Left lung (tissue), 10 donors: Measurements from ENCODE around the gene PLAGL2. TPM values are rescaled to one million over a fixed set of nuclear protein-coding genes. Genes with fewer than 3 reads are reported as not detected.

ENCODE experiments used
- ATAC-seq: fragments of 200-7000 bp; cut with Tn5 transposase; one replicate; pipeline ENCODE4 v1.9.1; 2020; ENCODE audit warnings: moderate library complexity
- DNase-seq, 4 donors: peaks; one replicate each; pipeline ENCODE4 v3.0.0-alpha.2; 2013 to 2020
- H3K27ac ChIP-seq, 2 donors: fragments of 200-600 bp; sonication (generic) in 1 of 2; one replicate each; pipeline versions ENCODE4 v1.5.0 to v1.8.0; 2020 to 2021
- H3K27me3 ChIP-seq, 2 donors: fragments of 200-600 bp; sonication (generic) in 1 of 2; one replicate each; pipeline versions ENCODE4 v1.5.0 to v1.8.0; 2020 to 2021
- H3K36me3 ChIP-seq, 2 donors: fragments of 200-600 bp; sonication (generic) in 1 of 2; one replicate each; pipeline versions ENCODE4 v1.5.0 to v1.8.0; 2020 to 2021
- H3K4me1 ChIP-seq, 2 donors: fragments of 200-600 bp; one replicate each; pipeline ENCODE4 v1.8.0; 2021
- H3K4me3 ChIP-seq, 2 donors: fragments of 200-600 bp; sonication (generic) in 1 of 2; one replicate each; pipeline versions ENCODE4 v1.5.0 to v1.8.0; 2020 to 2021; ENCODE audit warnings: mild to moderate bottlenecking in 1 of 2
- H3K9me3 ChIP-seq, 2 donors: fragments of 200-600 bp; sonication (generic) in 1 of 2; one replicate each; pipeline versions ENCODE4 v1.5.0 to v1.8.0; 2020 to 2021
- CTCF ChIP-seq, 2 donors: fragments of 200-600 bp; sonication (generic) in 1 of 2; IDR thresholded peaks; one replicate each; pipeline versions ENCODE4 v1.5.0 to v1.8.0; 2021; ENCODE audit warnings: antibody characterized with exemption in 2 of 2
- intact Hi-C, 2 donors: fragments of 100-400 bp; cut with DNase I; formaldehyde crosslinking; loops; one replicate each; pipeline versions ENCODE4 v1.11.2 to v1.14.2; 2022
- polyA plus RNA-seq, 6 donors: library from polyadenylated mRNA; unstranded; fragments of 120-200 nt; gene quantifications; one replicate each; pipeline ENCODE4 v1.2.1, GENCODE V29; 2013; ENCODE audit not compliant: insufficient read length in 6 of 6
- total RNA-seq, 2 donors: library from RNA; stranded (reverse); fragmentation: NEBNext Ultra II Directional; extraction: Animal tissue kit (Norgen Biotek cat#: 25700); gene quantifications; one replicate each; pipeline ENCODE4 v1.2.1, GENCODE V29; 2021
- donor health status: DM: no; HTN: yes; CAD: no.
- donor health status: DM: no; HTN: no; CAD: no.

The PLAGL2 gene
- total and polyA plus RNA-seq, 8 donors, result 12.6 to 28.0 (median 25.3) TPM

DNA sequence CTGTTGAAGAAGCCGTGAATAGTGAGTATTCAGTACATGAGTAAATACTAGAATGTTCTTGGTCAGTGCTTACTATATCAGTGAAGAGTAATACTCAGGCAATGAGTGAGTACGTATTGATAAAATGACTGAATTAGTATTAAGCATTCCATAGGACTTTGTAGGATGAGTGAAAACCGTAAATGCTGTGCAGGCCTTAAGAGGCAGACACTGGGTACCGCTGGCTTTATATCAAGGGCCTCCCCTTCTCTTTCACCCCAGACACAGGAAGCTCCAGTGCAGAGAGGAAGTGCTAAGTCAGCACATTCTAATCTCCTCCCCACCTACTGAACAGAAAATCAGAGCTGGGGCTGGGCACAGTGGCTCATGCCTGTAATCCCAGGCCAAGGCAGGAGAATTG lies 24.3 kb upstream of the PLAGL2 start:
- peak overlapping the region in 1 of 2 donors; percentile 71 for H3K27ac ChIP-seq
- intact Hi-C loops, result no loop called here
- H3K4me1 ChIP-seq, result peaks cover 12 to 60% of the 10 kb centered on the region in 2 donors
- ATAC-seq, result peak; percentile 37
- H3K36me3 ChIP-seq, result peaks cover 0 to 87% of the 10 kb centered on the region in 2 donors
- no peak for TF ChIP-seq CTCF (IDR thresholded peaks at IDR 0.05)
- no peak overlapping the region for H3K4me3 ChIP-seq
- no peak for DNase-seq
- H3K9me3 ChIP-seq, result no peaks in the 10 kb centered on the region
- no peaks in the 10 kb centered on the region for H3K27me3 ChIP-seq

DNA sequence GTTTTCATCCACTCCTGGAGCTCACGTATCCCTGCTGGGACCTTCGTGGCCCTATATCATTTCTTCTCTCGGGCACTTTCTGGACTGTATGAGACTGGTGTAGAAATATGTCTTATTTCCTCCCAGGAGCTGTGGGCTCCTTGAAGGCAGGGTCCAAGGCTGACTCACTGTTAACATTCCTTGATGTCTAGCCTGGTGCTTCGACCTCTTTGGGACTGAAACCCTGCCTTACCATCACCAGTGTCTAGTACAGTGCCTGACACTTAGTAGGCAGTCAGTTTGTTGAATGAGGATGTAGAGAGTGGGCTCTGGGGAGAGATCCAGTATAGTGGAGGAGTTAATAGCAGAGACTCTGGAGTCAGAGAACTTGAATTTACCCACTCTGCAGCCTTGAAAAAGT lies 23.7 kb upstream of the PLAGL2 start:
- Histone ChIP-seq H3K27me3 (no peaks in the 10 kb centered on the region), H3K36me3 (peaks cover 0 to 82% of the 10 kb centered on the region in 2 donors), H3K9me3 (no peaks in the 10 kb centered on the region), H3K4me3 (no peak overlapping the region), H3K27ac (peak overlapping the region in 1 of 2 donors; percentile 71), H3K4me1 (peaks cover 13 to 66% of the 10 kb centered on the region in 2 donors)
- ATAC-seq (no peak), DNase-seq (no peak)
- intact Hi-C loops, result no loop called here
- no peak for TF ChIP-seq CTCF (IDR thresholded peaks at IDR 0.05)

GRCh38 chr20:32230707-32231106 lies 23.2 kb upstream of the PLAGL2 start:
- Histone ChIP-seq H3K4me3 (no peak overlapping the region), H3K9me3 (no peaks in the 10 kb centered on the region), H3K27ac (no peak overlapping the region), H3K4me1 (peaks cover 13 to 68% of the 10 kb centered on the region in 2 donors), H3K27me3 (no peaks in the 10 kb centered on the region), H3K36me3 (peaks cover 0 to 77% of the 10 kb centered on the region in 2 donors)
- intact Hi-C loops, result no loop called here
- TF ChIP-seq CTCF (IDR thresholded peaks at IDR 0.05), result no peak
- DNase-seq (no peak), ATAC-seq (no peak)

DNA sequence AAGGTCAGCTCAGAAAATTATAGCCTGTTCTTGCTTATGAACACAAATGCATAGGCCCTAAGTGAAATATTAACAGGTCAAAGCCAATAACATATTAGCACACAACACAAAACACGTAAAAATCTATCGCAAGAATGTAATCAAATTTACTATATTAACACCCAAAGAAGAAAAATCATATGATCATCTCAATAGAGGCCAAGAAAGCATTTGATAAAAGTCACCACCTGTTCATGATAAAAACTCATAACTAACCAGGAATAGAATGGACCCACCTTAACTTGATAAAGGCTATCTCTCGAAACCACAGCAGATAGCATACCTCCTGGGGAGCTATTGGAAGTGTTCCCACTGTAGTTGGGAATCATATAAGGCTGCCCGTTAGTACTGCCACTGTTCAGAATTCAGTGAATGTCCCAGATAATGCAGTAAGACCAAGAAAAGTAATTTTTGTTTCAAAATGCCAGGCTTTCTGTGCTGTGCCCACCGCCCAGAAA lies 21.8 kb upstream of the PLAGL2 start:
- H3K27me3 ChIP-seq, result no peaks in the 10 kb centered on the region
- H3K4me3 ChIP-seq, result no peak overlapping the region
- TF ChIP-seq CTCF (IDR thresholded peaks at IDR 0.05), result no peak
- intact Hi-C loops, result no loop called here
- peaks cover 13 to 60% of the 10 kb centered on the region in 2 donors for H3K4me1 ChIP-seq
- no peaks in the 10 kb centered on the region for H3K9me3 ChIP-seq
- DNase-seq, result no peak
- H3K27ac ChIP-seq, result no peak overlapping the region
- ATAC-seq, result no peak
- peaks cover 0 to 68% of the 10 kb centered on the region in 2 donors for H3K36me3 ChIP-seq

- Histone ChIP-seq H3K27me3 (no peaks in the 10 kb centered on the region), H3K27ac (peak overlapping the region; percentile 35 to 75)
- ATAC-seq, result peak; percentile 72
These were observed 20.5 kb upstream of the PLAGL2 start for GRCh38 chr20:32227744-32228688.

More at GRCh38 chr20:32227744-32228688, 20.5 kb upstream of the PLAGL2 start:
- no peak overlapping the region for H3K4me3 ChIP-seq
- no peak for TF ChIP-seq CTCF (IDR thresholded peaks at IDR 0.05)
- H3K36me3 ChIP-seq, result peaks cover 0 to 68% of the 10 kb centered on the region in 2 donors
- DNase-seq, result peak in 2 of 4 donors; percentile 38 to 83
- peaks cover 13 to 47% of the 10 kb centered on the region in 2 donors for H3K4me1 ChIP-seq
- no peaks in the 10 kb centered on the region for H3K9me3 ChIP-seq
- intact Hi-C loops, result no loop called here
